Middle frontal gyrus (tissue), 1 donor: ENCODE results near the gene KIAA0040.

ENCODE experiments used
- DNase-seq: peaks from one replicate; pipeline ENCODE4 v3.0.0-alpha.2; 2015; ENCODE audit warnings: low spot score; ENCODE audit errors: extremely low spot score

Gene KIAA0040

DNA sequence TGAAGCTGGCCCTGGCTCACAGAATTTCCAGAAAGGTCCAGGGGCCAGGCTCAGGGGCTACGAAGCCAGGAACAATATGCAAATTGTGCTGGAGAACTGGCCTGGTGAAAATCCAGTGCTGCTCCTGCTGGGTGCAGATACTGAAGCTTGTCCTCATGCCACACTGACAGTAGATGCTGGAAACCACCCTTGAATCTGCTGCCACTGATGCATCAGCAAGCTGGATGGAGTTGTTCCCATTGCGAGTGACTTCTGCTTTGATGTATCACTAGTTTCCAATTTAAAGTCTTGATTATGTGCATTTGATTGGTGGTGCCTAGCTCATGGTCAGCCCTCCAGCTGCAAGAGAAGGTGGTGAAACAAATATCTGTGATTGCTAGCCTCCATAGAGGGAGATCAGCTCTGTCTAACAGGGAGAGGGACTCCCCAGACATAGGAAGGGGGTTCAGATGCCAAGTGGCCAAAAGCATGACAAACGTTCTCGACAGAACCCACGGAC is 11.0 kb upstream of the KIAA0040 start:
- no peak for DNase-seq

DNA sequence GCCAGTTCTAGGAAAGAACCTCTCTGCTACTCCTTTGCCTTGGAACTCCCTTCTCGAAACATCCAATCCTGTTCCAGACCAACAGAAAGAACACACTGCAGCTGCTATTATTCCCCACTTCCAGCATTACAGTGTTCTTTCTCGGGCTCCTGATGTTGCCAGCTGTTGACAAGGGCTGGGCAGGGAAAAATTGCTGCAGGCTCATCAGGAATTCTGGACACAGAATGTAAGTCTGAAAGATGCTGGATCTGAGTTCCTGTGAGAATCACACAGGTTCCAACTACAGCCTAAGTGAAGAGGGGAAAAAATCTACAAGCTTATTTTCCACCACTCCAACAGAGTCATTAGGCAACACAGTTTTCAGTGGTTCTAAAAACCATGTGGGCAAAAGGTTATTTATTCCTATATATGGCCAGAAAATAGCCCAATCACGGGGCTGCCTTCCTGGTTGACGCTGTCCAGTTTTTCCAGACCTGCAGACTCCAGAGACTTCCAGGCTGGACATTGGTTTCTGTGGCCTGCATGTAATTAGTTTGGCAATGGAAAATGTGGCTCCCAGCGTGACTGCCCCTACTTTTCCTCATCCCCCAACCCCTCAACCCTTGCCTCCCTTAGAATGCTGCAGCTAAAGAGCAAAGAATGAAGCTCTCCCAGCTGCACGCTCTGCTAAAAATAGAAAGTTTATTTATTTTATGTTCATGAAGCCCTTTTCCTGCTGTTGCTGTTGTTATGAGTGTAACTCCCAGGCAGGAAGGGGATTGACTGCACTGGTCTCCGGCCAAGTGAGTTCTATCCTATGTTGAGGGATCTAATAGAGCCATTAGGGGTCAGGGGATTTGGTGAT is 8.3 kb upstream of the KIAA0040 start:
- DNase-seq = no peak

DNA sequence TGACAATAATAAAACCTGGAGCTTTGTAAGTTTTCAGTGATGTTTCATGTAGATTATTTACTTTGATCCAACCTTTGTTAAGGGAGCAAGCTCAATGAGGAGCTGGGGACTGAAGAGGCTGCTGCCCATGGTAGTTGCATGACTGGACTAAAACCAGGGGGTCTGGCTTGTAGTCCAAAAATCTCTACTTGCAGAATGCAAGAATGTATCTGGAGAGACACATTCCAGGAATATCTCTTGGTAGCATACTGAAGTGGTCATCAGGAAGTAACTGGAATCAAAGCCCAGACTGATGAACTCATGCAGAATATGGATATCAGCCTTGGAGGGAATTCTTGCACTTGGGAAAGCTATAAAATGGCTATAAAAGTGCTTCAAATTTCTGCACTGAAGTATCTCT is 5.8 kb upstream of the KIAA0040 start:
- DNase-seq = no peak

DNA sequence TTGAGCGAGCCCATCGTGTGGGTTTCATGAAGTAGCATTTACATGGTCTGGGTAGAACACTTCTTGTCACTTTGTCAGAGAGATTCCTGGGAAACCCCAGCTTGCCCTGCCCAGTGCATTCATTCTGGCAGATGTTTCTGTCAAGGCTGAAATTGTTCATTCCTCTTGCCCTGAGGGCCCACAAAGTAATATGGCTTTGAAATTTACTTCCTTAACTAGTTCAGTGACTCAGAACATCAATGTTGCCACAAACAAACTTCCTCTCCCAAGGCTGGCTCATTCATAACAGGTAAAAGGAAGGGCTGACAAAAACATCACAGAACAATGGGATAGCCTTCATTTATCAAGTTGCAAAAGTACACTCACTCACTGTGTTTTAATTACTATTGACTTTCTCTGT is 5.0 kb upstream of the KIAA0040 start:
- DNase-seq = no peak

DNA sequence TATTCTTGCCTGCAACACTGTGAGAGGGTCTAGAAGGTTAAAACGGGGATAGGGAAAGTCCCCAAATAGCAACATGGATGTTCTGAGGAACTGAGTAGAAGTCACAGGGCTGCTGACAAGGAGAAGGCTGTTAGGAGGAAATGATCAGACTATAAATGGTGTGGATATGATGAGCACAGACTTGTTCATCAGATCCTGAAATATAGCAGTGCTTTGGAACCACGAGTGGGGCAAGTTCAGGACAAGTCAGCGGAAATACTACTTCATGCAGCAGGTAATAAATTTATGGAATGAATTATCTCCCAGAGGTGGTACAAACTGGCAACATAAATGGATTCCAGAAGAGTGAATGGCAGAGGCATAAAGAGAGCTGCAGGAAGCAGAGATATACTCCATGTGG is 3.2 kb upstream of the KIAA0040 start:
- DNase-seq = no peak

DNA sequence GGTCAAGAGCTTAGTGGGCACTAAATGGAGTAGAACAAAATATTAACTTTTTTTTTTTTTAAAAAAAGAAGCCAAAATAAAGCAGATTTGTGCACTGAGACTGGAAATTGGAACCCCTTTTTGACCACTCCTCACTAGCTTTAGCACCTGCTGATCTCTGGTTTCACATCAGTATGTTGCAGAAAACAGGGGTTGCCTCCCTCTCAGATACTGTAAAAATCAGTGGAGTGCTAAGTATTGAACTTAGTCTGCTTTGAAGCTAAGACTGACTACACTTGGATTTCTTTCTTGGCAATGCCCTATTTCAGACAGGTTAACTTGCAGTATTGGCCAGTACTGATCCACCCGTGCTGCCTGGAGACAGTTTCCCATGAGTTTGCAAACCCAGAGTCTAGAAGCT is 2.7 kb upstream of the KIAA0040 start:
- no peak for DNase-seq

DNA sequence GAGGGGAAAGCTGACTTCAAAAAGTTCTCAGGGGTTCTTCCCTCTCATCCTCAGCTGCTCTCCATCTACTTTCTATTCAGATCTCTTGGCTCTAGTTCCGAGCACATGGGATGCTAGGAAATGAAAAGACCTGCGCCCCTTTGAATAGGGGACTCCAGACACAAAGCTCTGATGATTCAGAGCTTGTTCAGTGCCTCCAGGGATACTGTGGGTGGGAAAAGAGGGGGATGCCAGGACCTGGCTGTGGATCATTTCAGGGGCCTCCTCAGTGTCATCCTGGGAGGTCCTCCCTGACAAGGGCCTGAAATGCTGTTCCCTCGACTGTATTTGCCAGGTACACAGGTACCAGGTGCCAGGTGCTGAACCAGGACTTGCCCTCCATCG is 943 bp upstream of the KIAA0040 start:
- DNase-seq = no peak

DNA sequence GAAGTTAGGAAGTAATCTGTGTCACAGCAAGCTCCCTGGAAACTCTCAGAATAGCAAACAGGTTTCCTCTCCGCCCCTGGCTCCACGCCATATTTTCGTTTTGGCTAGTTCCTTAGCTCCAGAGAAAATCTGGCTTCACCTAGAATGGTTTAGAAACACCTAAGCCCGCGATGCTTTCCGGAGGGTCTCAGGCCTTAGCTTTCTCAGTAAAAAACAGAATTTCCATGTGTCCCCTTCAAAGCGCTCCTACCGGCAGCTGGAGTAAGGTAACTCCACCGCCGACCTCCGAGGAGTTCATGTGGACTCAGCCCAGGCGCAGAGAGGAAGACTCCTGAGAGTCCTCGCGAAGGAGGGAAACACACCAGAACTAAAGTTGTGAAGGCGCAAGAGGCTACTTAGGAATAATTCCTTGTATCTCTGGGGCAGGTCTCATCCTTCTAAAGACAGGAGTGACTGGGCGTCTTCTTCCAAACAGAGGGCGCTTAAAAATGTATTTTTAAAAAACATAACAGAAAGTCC is 406 bp downstream of the KIAA0040 start:
- DNase-seq = no peak

DNA sequence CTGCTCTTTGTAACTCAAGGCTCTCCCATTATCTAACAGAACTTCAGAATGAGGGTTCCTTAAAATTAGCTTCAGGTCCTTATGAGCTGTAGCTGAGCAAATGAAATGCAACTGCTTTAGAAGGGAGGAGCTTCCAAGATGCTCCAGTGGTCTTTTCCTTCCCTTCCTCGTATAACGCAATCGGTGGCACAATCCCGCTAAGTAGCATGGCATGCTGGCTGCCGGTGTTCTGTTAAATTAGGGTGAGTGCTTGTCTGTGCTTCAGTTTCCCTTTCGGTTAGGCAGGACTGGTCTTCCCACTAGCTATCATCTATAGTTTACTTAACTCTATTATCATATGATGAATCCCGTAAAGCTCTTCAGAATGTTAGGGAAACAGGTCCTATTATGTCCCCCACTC is 917 bp downstream of the KIAA0040 start:
- DNase-seq = no peak

DNA sequence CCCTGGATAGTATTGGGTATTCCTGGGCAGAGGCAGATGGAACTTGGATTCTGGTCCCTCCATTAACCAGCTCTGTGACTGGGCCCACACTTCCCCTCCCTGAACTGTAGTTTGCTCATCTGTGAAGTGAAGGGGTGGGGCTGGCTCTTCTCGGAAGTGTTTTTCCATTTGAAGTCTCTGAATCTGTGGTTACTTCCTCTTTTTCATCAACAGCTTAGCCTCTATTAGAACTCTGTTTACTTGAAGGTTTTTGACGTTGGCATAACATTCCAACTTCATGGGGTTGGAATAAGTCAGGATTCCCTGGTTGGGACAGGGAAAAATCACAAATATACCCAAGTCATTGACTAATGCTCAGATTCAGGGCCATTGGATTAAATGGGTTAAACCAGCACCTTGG is 3.6 kb downstream of the KIAA0040 start:
- DNase-seq = no peak

DNA sequence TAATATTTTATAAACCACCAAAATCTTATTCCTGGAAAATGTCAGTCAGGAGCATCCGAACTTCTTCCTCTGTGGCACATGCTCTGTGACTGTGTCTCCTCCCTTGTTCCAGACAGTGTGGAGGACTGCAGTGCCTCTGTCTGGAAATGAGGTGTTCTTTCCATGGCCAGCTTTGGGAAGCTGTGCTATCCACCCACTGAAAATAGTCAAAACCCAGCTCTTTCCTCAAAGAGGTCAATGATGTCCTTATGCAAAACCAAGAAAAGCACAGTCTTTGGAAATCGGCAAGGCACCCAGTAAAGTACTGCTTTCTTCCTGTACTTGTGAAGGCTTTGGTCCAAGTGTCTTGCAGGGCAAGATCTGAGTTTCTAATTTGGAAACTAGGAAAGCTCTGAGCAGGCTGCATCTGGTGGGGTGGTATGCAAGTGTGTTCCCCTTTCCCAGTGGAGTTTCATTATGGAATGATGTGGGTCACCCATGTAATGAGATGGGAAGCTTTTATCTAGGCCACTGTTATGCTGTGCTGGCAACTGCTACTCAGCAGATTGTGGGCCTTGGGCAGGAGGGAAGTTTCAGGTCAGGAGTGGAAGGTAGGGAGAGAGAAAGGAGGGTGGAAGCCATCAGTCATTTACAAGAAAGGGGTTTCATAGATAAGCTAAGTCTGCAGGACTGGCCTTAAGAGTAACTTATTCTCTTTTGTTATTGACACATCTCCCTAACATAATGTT is 6.0 kb downstream of the KIAA0040 start:
- no peak for DNase-seq

DNA sequence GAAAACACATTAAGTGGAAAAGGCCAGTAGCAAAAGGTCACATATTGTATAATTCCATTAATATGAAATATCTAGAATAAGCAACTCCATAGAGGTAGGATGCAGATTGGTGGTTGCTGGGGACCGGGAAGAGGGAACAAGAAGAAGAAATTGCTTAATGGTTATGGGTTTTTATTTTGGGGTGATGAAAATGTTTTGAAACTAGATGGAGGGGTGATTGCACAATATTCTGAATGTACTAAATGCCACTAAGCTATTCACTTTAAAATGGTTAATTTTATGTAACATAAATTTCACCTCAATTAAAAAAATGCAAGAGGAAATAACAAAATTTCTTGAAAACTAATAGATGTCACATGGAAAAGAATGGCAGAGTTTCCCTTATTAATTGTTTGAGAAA is 6.7 kb downstream of the KIAA0040 start:
- no peak for DNase-seq

DNA sequence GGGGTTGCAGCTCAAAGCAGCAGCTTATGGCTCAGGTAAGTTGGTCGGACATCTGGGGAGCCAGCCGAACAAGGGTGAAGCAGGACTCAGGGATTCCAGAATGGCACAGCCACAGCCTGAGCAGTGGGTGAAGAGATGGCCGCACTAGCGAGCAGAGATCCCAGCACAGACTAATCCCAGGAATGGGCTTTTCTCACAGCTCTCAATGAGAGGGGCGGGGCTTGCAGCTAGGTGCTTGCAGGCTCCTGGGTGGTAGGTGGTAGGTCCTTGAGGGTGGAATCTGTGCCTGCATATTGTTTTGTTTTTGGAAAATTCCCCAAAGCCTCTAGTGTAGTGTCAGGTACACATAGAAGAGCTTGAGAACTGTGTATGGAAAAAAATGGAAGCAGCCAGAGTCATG is 9.0 kb downstream of the KIAA0040 start:
- no peak for DNase-seq

DNA sequence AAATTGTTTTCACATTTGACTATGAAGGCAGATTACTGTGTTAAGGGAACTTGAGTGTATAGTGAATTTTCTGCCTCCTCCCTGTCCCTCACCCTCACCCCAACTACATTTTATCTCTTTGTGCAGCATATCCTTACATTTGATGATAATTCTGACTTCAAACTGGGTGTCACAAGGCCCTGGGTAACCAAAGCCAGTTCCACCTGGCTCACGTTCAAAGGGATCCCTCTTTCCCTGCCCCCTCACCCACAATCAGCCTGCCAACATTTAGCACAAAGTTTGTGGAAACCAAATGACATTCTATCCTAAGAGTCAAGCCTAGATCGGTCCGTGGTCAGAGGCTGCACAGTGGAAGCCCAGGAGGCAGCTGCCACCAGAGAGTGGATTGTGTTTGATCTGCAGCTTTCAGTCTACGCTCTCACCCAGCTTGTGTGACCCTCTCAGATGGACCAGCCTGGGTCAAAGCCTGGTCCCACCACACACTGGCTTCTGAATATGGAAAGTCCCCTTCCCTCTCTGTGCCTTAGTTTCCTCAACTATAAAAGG is 10.3 kb downstream of the KIAA0040 start:
- DNase-seq = no peak

DNA sequence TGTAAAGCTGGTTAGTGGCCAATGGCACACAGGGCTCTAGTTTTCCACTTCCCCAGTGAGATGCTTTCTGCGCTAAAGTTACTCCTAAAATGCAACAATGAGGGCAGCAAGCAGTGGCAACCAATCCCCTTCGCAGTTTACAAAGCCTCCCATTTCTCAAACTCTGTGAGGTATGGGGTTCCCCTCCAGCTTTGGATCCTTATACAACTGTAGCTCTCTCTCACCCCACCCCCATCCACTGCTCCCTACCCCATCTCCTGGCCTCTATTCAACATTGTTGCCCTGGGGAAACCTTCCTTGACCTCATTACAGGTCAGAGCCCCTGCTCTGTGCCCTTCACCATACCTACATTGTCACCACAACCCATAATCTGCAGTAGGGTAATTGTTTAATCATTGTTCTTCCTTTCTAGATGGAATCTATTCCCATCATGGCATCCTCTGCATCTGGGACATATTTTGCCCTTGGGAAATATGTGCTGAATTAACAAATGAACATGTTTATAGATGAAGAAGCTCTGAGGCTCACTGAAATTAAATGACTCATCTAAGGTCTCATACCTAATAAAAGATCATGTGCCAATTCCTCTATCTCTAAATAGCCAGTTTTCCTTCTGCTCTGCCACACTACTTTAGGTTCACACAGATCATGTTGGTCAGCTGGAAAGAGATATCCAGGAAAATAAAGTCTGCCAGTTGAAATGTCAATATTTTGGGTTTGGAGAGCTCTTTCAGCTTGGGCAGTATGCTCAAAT is 12.6 kb downstream of the KIAA0040 start:
- DNase-seq = no peak

DNA sequence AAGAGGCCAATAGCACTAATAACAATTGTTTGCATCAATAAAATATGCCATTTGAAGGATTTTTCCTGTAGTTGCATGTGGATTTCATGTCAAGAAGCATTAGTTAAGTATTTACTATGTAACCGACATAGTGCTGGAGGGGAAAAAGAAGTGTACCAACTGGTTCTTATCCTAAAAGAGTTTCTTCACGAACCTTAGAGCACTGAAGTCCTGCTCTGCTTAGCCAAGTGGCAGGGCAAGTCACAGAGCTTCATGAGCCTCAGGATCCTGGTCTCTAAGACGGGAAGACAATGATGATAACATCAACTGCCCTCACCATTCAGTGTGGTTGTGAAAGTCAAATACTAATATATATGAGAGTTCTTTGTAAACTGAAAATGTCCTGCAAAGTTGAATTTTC is 14.1 kb downstream of the KIAA0040 start:
- no peak for DNase-seq

DNA sequence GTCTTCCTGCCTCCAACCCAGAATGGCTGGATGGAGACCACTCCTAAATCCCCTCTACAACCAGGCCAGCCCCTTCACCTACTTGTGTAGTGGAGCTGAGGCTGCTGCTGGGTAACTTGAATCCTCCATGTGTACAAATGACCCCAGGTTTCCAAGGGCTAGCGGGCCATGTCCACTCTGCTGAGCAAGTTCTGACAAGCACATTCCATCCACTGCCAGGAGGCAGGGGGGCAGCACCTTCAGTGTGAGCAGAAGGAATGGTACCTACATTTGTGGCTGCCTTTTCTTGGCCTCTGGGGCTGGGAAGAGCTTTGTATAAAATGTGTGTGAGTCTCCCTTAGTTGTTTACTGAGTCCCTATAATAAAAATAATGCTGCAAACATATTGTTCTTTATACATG is 14.5 kb downstream of the KIAA0040 start:
- no peak for DNase-seq

DNA sequence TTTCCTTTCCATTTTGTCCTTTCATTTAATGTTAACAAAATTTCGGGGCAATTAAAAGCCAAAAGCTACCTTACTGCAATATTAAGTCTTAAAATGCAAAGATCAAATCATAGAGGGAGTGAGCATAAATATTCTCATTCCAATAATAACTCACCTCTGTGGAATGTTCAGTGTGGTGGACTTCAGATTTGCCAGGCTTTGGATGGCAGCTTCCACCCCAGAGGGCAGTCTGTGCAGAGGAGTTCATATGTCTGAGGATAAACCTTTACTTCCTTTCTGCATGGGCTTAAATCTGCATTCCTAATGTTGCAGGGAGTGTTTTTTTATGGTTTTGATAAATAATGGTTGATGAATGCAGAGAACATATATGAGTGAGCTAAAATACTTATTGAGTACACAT is 16.3 kb downstream of the KIAA0040 start:
- no peak for DNase-seq

DNA sequence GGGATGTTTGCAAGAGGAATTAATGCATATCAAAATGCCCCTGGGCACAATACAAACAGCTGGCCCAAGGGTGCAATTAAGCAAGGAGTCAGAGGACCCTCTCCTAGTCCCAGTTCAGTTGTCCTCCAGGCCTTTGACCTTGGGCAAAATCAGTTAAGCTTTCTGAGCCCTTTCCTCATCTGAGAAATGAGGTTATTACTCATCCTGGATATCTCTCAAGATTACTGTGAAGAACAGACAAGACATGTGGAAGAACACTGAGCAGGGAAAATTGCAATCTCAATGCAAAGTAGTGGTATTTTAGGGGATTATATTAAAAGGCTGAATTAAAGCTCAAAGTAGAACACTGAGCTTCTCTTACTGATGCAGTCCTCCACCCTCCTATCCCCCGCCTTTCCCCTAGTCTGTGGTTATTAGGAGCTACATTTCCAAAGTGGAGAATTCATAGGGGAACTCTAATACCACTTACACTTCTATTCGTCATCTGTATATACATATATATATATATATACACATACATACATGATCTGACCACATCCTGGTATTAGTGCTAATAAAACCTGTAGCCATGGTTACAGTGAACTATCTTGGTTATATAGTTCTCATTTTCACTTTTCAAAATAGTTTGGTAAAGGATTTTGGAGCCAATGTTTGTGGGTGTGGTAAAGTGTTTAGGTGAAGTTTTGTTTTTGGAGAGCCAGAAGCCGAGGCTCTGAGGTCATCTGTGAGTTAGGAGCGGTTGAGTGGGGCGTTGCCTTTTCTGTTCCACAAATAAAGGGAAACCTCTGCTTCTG is 18.1 kb downstream of the KIAA0040 start:
- no peak for DNase-seq

DNA sequence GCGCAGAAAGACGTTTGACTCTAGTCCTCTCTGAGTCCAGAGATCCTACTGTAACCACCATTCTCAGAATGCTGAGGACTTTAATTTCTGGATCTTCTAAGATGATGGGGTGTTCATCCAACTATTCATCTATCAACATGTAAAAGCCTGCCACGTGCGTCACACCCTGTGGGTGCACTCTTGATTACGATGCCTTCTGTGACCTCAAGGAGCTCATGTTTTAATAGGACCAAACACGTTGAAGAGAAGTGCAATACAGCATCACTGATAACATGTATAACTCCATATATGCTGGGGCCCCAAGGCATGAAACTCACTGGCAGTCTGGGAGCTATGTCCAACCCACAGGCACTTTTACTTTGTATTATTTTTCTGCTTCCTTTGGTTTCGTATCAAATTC is 19.0 kb downstream of the KIAA0040 start:
- DNase-seq = no peak

DNA sequence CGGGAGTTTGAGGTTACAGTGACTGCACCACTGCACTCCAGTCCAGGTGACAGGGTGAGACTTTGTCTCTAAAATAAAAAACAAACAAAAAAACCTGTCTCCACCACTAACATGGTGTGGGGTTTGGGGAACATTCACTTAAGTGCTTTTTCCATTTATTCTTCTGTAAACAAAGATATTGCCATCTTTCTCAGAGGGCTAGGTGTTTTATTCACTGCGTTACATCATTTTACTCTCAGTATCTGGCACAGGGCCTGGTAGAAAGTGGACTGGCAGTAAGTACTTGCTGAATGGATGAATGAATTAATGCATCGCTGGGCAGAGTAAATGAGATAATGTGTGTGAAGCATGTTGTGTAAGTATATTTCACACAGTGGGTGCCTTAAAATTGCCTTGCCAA is 20.1 kb downstream of the KIAA0040 start:
- DNase-seq = no peak
